Renal pelvis (tissue), 4 donors: Measurements from ENCODE around the gene BTBD9. TPM values are rescaled to one million over a fixed set of nuclear protein-coding genes. Genes with fewer than 3 reads are reported as not detected.

ENCODE experiments used
- DNase-seq: peaks from one replicate; pipeline ENCODE4 v3.0.0-alpha.2; 2013
- polyA plus RNA-seq, 3 donors: library from polyadenylated mRNA; unstranded; fragments of 120-200 nt; gene quantifications; one replicate each; pipeline ENCODE4 v1.2.1, GENCODE V29; 2013; ENCODE audit not compliant: insufficient read length in 3 of 3

BTBD9 gene
- polyA plus RNA-seq, 3 donors, result 13.7 to 16.9 (median 16.1) TPM

GRCh38 chr6:38287487-38287886 is 352.2 kb downstream of the BTBD9 start:
- DNase-seq, result no peak

GRCh38 chr6:38284802-38285394 is 354.8 kb downstream of the BTBD9 start:
- no peak for DNase-seq

- DNase-seq, result no peak
Measured at GRCh38 chr6:38283734-38284362, 355.9 kb downstream of the BTBD9 start.

- no peak for DNase-seq
Measured at GRCh38 chr6:38282911-38283310, 356.8 kb downstream of the BTBD9 start.

GRCh38 chr6:38281126-38281525 is 358.6 kb downstream of the BTBD9 start:
- no peak for DNase-seq

GRCh38 chr6:38279963-38280588 is 359.7 kb downstream of the BTBD9 start:
- no peak for DNase-seq

- no peak for DNase-seq
Measured at GRCh38 chr6:38279423-38279822, 360.3 kb downstream of the BTBD9 start.

GRCh38 chr6:38273325-38273724 is 366.4 kb downstream of the BTBD9 start:
- no peak for DNase-seq

- no peak for DNase-seq
Measured at GRCh38 chr6:38272222-38272621, 367.5 kb downstream of the BTBD9 start.

GRCh38 chr6:38271081-38271480 is 368.6 kb downstream of the BTBD9 start:
- DNase-seq, result no peak

- DNase-seq, result no peak
Measured at GRCh38 chr6:38270367-38270766, 369.4 kb downstream of the BTBD9 start.

GRCh38 chr6:38269461-38270172 is 370.1 kb downstream of the BTBD9 start:
- DNase-seq, result no peak

- no peak for DNase-seq
Measured at GRCh38 chr6:38268342-38268741, 371.4 kb downstream of the BTBD9 start.

- no peak for DNase-seq
Measured at GRCh38 chr6:38266921-38267354, 372.8 kb downstream of the BTBD9 start.

GRCh38 chr6:38264605-38265004 is 375.1 kb downstream of the BTBD9 start:
- no peak for DNase-seq

GRCh38 chr6:38262609-38263008 is 377.1 kb downstream of the BTBD9 start:
- DNase-seq, result no peak

GRCh38 chr6:38262026-38262425 is 377.7 kb downstream of the BTBD9 start:
- DNase-seq, result peak; percentile 59

GRCh38 chr6:38261626-38262025 is 378.1 kb downstream of the BTBD9 start:
- no peak for DNase-seq

GRCh38 chr6:38259736-38260135 is 380.0 kb downstream of the BTBD9 start:
- no peak for DNase-seq

GRCh38 chr6:38248500-38249234 is 391.1 kb downstream of the BTBD9 start:
- DNase-seq, result no peak

- DNase-seq, result no peak
Measured at GRCh38 chr6:38245295-38245694, 394.4 kb downstream of the BTBD9 start.

GRCh38 chr6:38244869-38245268 is 394.9 kb downstream of the BTBD9 start:
- DNase-seq, result no peak
